HEK293 (cell line): ENCODE data around the gene PFKL.

Experiments
- GLIS2 ChIP-seq: fragments of 450-650 bp; formaldehyde crosslinking; IDR thresholded peaks from 2 replicates; pipeline ENCODE4 v1.5.1; 2016; ENCODE audit warnings: missing biosample characterization, missing genetic modification characterization
- HOXC10 ChIP-seq: sonication (generic); formaldehyde crosslinking; IDR thresholded peaks from 2 replicates; pipeline ENCODE4 v1.8.1; 2023; ENCODE audit warnings: mild to moderate bottlenecking, missing genetic modification reagents
- KLF8 ChIP-seq: fragments of 450-650 bp; formaldehyde crosslinking; IDR thresholded peaks from 2 replicates; pipeline ENCODE4 v1.5.1; 2016; ENCODE audit warnings: missing biosample characterization, missing genetic modification characterization
- MZF1 ChIP-seq: fragments of 450-650 bp; formaldehyde crosslinking; IDR thresholded peaks from 2 replicates; pipeline ENCODE4 v1.5.1; 2017; ENCODE audit warnings: missing biosample characterization, missing genetic modification characterization, borderline replicate concordance
- REPIN1 ChIP-seq: fragments of 450-650 bp; formaldehyde crosslinking; IDR thresholded peaks from 2 replicates; pipeline ENCODE4 v1.5.1; 2017; ENCODE audit warnings: missing biosample characterization, missing genetic modification characterization, low read depth
- SALL2 ChIP-seq: fragments of 450-650 bp; formaldehyde crosslinking; IDR thresholded peaks from 2 replicates; pipeline ENCODE4 v1.5.0; 2017; ENCODE audit warnings: missing biosample characterization, mild to moderate bottlenecking, missing genetic modification characterization, borderline replicate concordance
- SP3 ChIP-seq: fragments of 450-650 bp; formaldehyde crosslinking; IDR thresholded peaks from 2 replicates; pipeline ENCODE4 v1.5.1; 2016; ENCODE audit warnings: missing biosample characterization, missing genetic modification characterization
- WT1 ChIP-seq: fragments of 450-650 bp; formaldehyde crosslinking; IDR thresholded peaks from 2 replicates; pipeline ENCODE4 v1.5.1; 2016; ENCODE audit warnings: missing biosample characterization, missing genetic modification characterization
- ZBTB20 ChIP-seq: fragments of 450-650 bp; formaldehyde crosslinking; IDR thresholded peaks from 2 replicates; pipeline ENCODE4 v1.5.1; 2016; ENCODE audit warnings: missing biosample characterization, missing genetic modification characterization
- ZEB2 ChIP-seq: fragments of 450-650 bp; formaldehyde crosslinking; IDR thresholded peaks from 2 replicates; pipeline ENCODE4 v1.5.1; 2016; ENCODE audit warnings: missing biosample characterization, missing genetic modification characterization
- ZIC2 ChIP-seq: fragments of 450-650 bp; formaldehyde crosslinking; IDR thresholded peaks from 2 replicates; pipeline ENCODE4 v1.5.1; 2016; ENCODE audit warnings: missing biosample characterization, missing genetic modification characterization
- ZNF292 ChIP-seq: fragments of 450-650 bp; formaldehyde crosslinking; IDR thresholded peaks from 2 replicates; pipeline ENCODE4 v1.5.1; 2016; ENCODE audit warnings: low read depth, missing biosample characterization, missing genetic modification characterization, borderline replicate concordance
- ZNF311 ChIP-seq: fragments of 450-650 bp; formaldehyde crosslinking; IDR thresholded peaks from 2 replicates; pipeline ENCODE4 v1.5.1; 2017; ENCODE audit warnings: missing biosample characterization, missing genetic modification characterization, borderline replicate concordance
- ZNF324 ChIP-seq: fragments of 450-650 bp; formaldehyde crosslinking; IDR thresholded peaks from 2 replicates; pipeline ENCODE4 v1.5.1; 2016; ENCODE audit warnings: missing biosample characterization, missing genetic modification characterization
- ZNF391 ChIP-seq: fragments of 450-650 bp; formaldehyde crosslinking; IDR thresholded peaks from 2 replicates; pipeline ENCODE4 v1.5.1; 2016; ENCODE audit warnings: low read depth, missing biosample characterization, missing genetic modification characterization, borderline replicate concordance
- ZNF48 ChIP-seq: fragments of 450-650 bp; formaldehyde crosslinking; IDR thresholded peaks from 2 replicates; pipeline ENCODE4 v1.5.1; 2016; ENCODE audit warnings: missing biosample characterization, missing genetic modification characterization
- ZNF600 ChIP-seq: fragments of 450-650 bp; formaldehyde crosslinking; IDR thresholded peaks from 2 replicates; pipeline ENCODE4 v1.5.1; 2016; ENCODE audit warnings: missing biosample characterization, missing genetic modification characterization
- ZNF626 ChIP-seq: fragments of 450-650 bp; sonication (Bioruptor Pico); formaldehyde crosslinking; IDR thresholded peaks from 2 replicates; pipeline ENCODE4 v1.5.1; 2018; ENCODE audit warnings: missing biosample characterization, missing genetic modification characterization, inconsistent platforms
- ZNF658 ChIP-seq: fragments of 450-650 bp; formaldehyde crosslinking; IDR thresholded peaks from 2 replicates; pipeline ENCODE4; 2016; ENCODE audit warnings: missing biosample characterization, missing genetic modification characterization
- ZNF747 ChIP-seq: fragments of 450-650 bp; formaldehyde crosslinking; IDR thresholded peaks from 2 replicates; pipeline ENCODE4 v1.5.1; 2016; ENCODE audit warnings: missing biosample characterization, missing genetic modification characterization
- ZNF76 ChIP-seq: fragments of 450-650 bp; formaldehyde crosslinking; IDR thresholded peaks from 2 replicates; pipeline ENCODE4; 2016; ENCODE audit warnings: low read depth, missing biosample characterization, missing genetic modification characterization, borderline replicate concordance
- ZNF785 ChIP-seq: fragments of 450-650 bp; formaldehyde crosslinking; IDR thresholded peaks from 2 replicates; pipeline ENCODE4 v1.5.1; 2016; ENCODE audit warnings: missing biosample characterization, missing genetic modification characterization
- TF ChIP-seq, protein P1 (sequence below): fragments of 450-650 bp; formaldehyde crosslinking; IDR thresholded peaks from 2 replicates; pipeline ENCODE4 v1.5.1; 2016; ENCODE audit warnings: missing biosample characterization, missing genetic modification characterization
- TF ChIP-seq, protein P2 (sequence below): fragments of 450-650 bp; formaldehyde crosslinking; IDR thresholded peaks from 2 replicates; pipeline ENCODE4 v1.5.1; 2016; ENCODE audit warnings: missing biosample characterization, missing genetic modification characterization, borderline replicate concordance
- TF ChIP-seq, protein P3 (sequence below): fragments of 450-650 bp; formaldehyde crosslinking; IDR thresholded peaks from 2 replicates; pipeline ENCODE4 v1.5.1; 2016; ENCODE audit warnings: missing biosample characterization, missing genetic modification characterization
- TF ChIP-seq, protein P4 (sequence below): fragments of 450-650 bp; IDR thresholded peaks from 2 replicates; pipeline ENCODE4 v1.5.1; 2018; ENCODE audit warnings: missing biosample characterization, mild to moderate bottlenecking, missing genetic modification characterization
- TF ChIP-seq, protein P5 (sequence below): fragments of 450-650 bp; formaldehyde crosslinking; IDR thresholded peaks from 2 replicates; pipeline ENCODE4 v1.5.1; 2017; ENCODE audit warnings: missing biosample characterization, mild to moderate bottlenecking, missing genetic modification characterization, moderate library complexity
- TF ChIP-seq, protein P6 (sequence below): fragments of 450-650 bp; formaldehyde crosslinking; IDR thresholded peaks from 2 replicates; pipeline ENCODE4 v1.5.1; 2017; ENCODE audit warnings: missing biosample characterization, missing genetic modification characterization
- TF ChIP-seq, protein P7 (sequence below): IDR thresholded peaks from 2 replicates; pipeline ENCODE4 v1.6.1; 2011; ENCODE audit warnings: mild to moderate bottlenecking, low read depth, low read length, borderline replicate concordance

The PFKL gene

DNA sequence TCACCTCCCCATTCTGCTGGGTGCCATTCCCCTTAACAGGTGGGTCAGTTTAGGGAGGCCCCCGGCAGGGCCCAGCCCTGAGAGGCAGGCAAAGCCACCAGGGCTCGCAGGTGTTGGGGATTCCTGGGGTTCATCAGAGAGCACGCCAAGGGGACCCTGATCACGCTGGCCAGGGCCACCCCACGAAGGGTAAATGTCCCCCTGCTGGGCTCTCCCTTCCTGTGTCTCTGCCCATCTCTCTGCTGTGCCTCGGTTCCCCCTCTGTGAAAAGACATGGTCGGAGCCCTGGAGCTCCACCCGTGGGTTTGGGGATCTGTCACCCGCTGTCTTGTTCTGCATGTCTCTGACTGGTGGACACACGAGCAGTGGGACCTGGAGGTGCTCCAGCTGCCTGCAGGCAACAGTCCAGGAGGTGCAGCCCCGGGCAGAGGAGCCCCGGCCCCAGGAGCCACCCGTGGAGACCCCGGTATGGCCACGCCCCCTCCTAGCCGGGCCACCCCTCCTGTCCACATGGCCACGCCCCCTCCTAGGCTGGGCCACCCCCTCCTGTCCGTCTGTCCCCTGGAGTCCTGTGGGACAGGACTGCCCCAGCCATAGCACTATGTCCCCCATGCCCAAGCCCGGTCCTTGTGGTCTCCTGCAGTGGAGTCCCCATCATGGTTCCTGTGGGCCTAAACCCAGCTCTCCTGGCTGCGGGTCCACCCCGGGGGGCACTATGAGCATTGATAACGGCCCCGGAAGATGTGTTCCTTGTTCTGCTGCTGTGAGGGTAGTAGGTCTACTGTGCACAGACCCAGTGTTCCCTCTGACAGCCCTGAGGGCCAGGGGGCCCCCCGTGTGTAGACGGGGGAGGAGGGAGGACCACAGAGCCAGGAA is 7.7 kb upstream of the PFKL start (continued):
- TF ChIP-seq, protein P1, sequence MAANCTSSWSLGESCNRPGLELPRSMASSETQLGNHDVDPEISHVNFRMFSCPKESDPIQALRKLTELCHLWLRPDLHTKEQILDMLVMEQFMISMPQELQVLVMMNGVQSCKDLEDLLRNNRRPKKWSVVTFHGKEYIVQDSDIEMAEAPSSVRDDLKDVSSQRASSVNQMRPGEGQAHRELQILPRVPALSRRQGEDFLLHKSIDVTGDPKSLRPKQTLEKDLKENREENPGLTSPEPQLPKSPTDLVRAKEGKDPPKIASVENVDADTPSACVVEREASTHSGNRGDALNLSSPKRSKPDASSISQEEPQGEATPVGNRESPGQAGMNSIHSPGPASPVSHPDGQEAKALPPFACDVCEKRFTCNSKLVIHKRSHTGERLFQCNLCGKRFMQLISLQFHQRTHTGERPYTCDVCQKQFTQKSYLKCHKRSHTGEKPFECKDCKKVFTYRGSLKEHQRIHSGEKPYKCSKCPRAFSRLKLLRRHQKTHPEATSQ (tag by site-specific recombination): no peak
- TF ChIP-seq SP3: peak; percentile 61
- TF ChIP-seq ZNF292 (tag by site-specific recombination): no peak
- TF ChIP-seq ZNF76 (tag by site-specific recombination): no peak
- TF ChIP-seq, protein P2, sequence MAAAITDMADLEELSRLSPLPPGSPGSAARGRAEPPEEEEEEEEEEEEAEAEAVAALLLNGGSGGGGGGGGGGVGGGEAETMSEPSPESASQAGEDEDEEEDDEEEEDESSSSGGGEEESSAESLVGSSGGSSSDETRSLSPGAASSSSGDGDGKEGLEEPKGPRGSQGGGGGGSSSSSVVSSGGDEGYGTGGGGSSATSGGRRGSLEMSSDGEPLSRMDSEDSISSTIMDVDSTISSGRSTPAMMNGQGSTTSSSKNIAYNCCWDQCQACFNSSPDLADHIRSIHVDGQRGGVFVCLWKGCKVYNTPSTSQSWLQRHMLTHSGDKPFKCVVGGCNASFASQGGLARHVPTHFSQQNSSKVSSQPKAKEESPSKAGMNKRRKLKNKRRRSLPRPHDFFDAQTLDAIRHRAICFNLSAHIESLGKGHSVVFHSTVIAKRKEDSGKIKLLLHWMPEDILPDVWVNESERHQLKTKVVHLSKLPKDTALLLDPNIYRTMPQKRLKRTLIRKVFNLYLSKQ (tag by site-specific recombination): no peak
- TF ChIP-seq ZNF324 (tag by site-specific recombination): no peak
- TF ChIP-seq REPIN1 (tag by site-specific recombination): no peak
- TF ChIP-seq ZNF311 (tag by site-specific recombination): no peak
- TF ChIP-seq ZEB2 (tag by site-specific recombination): no peak
- peak; percentile 84 for TF ChIP-seq ZIC2 (tag by site-specific recombination)
- TF ChIP-seq ZNF48: no peak
- TF ChIP-seq, protein P3, sequence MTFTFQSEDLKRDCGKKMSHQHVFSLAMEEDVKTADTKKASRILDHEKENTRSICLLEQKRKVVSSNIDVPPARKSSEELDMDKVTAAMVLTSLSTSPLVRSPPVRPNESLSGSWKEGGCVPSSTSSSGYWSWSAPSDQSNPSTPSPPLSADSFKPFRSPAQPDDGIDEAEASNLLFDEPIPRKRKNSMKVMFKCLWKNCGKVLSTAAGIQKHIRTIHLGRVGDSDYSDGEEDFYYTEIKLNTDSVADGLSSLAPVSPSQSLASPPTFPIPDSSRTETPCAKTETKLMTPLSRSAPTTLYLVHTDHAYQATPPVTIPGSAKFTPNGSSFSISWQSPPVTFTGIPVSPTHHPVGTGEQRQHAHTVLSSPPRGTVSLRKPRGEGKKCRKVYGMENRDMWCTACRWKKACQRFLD (tag by site-specific recombination): no peak
- TF ChIP-seq KLF8 (tag by site-specific recombination): 0 out of 2 replicates have a peak, but pooled peaks have one; percentile 26
- TF ChIP-seq WT1 (tag by site-specific recombination): no peak
- no peak for TF ChIP-seq HOXC10 (CRISPR knock-in tag)
- no peak for TF ChIP-seq ZNF626 (tag by site-specific recombination)
- TF ChIP-seq MZF1 (tag by site-specific recombination): no peak
- 0 out of 2 replicates have a peak, but pooled peaks have one; percentile 26 for TF ChIP-seq ZNF600 (tag by site-specific recombination)
- no peak for TF ChIP-seq ZNF391
- TF ChIP-seq, protein P4, sequence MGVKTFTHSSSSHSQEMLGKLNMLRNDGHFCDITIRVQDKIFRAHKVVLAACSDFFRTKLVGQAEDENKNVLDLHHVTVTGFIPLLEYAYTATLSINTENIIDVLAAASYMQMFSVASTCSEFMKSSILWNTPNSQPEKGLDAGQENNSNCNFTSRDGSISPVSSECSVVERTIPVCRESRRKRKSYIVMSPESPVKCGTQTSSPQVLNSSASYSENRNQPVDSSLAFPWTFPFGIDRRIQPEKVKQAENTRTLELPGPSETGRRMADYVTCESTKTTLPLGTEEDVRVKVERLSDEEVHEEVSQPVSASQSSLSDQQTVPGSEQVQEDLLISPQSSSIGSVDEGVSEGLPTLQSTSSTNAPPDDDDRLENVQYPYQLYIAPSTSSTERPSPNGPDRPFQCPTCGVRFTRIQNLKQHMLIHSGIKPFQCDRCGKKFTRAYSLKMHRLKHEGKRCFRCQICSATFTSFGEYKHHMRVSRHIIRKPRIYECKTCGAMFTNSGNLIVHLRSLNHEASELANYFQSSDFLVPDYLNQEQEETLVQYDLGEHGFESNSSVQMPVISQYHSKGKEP (tag by site-specific recombination): no peak
- TF ChIP-seq, protein P5, sequence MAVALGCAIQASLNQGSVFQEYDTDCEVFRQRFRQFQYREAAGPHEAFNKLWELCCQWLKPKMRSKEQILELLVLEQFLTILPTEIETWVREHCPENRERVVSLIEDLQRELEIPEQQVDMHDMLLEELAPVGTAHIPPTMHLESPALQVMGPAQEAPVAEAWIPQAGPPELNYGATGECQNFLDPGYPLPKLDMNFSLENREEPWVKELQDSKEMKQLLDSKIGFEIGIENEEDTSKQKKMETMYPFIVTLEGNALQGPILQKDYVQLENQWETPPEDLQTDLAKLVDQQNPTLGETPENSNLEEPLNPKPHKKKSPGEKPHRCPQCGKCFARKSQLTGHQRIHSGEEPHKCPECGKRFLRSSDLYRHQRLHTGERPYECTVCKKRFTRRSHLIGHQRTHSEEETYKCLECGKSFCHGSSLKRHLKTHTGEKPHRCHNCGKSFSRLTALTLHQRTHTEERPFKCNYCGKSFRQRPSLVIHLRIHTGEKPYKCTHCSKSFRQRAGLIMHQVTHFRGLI (tag by site-specific recombination): no peak
- peak; percentile 61 for TF ChIP-seq ZBTB20 (tag by site-specific recombination)
- no peak for TF ChIP-seq SALL2 (tag by site-specific recombination)
- TF ChIP-seq, protein P6, sequence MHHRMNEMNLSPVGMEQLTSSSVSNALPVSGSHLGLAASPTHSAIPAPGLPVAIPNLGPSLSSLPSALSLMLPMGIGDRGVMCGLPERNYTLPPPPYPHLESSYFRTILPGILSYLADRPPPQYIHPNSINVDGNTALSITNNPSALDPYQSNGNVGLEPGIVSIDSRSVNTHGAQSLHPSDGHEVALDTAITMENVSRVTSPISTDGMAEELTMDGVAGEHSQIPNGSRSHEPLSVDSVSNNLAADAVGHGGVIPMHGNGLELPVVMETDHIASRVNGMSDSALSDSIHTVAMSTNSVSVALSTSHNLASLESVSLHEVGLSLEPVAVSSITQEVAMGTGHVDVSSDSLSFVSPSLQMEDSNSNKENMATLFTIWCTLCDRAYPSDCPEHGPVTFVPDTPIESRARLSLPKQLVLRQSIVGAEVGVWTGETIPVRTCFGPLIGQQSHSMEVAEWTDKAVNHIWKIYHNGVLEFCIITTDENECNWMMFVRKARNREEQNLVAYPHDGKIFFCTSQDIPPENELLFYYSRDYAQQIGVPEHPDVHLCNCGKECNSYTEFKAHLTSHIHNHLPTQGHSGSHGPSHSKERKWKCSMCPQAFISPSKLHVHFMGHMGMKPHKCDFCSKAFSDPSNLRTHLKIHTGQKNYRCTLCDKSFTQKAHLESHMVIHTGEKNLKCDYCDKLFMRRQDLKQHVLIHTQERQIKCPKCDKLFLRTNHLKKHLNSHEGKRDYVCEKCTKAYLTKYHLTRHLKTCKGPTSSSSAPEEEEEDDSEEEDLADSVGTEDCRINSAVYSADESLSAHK (tag by site-specific recombination): no peak
- TF ChIP-seq ZNF658: no peak
- TF ChIP-seq ZNF747: no peak
- TF ChIP-seq ZNF785 (tag by site-specific recombination): no peak
- TF ChIP-seq, protein P7, sequence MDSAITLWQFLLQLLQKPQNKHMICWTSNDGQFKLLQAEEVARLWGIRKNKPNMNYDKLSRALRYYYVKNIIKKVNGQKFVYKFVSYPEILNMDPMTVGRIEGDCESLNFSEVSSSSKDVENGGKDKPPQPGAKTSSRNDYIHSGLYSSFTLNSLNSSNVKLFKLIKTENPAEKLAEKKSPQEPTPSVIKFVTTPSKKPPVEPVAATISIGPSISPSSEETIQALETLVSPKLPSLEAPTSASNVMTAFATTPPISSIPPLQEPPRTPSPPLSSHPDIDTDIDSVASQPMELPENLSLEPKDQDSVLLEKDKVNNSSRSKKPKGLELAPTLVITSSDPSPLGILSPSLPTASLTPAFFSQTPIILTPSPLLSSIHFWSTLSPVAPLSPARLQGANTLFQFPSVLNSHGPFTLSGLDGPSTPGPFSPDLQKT: no peak
- peak; percentile 77 for TF ChIP-seq GLIS2 (tag by site-specific recombination)
